GM23248 (cell line): Measurements from ENCODE around the gene HAGH.

Source experiments
- EZH2 ChIP-seq: fragments of 200-600 bp; sonication (generic); IDR thresholded peaks from 2 replicates; pipeline ENCODE4 v1.6.1; 2018; ENCODE audit warnings: antibody characterized with exemption, mild to moderate bottlenecking; ENCODE audit not compliant: insufficient read depth, poor library complexity, severe bottlenecking
- EZH2phosphoT487 ChIP-seq: fragments of 200-600 bp; sonication (generic); IDR thresholded peaks from 2 replicates; pipeline ENCODE4 v1.6.1; 2018; ENCODE audit warnings: antibody characterized with exemption, moderate library complexity, mild to moderate bottlenecking, low read depth; ENCODE audit not compliant: insufficient read depth

DNA sequence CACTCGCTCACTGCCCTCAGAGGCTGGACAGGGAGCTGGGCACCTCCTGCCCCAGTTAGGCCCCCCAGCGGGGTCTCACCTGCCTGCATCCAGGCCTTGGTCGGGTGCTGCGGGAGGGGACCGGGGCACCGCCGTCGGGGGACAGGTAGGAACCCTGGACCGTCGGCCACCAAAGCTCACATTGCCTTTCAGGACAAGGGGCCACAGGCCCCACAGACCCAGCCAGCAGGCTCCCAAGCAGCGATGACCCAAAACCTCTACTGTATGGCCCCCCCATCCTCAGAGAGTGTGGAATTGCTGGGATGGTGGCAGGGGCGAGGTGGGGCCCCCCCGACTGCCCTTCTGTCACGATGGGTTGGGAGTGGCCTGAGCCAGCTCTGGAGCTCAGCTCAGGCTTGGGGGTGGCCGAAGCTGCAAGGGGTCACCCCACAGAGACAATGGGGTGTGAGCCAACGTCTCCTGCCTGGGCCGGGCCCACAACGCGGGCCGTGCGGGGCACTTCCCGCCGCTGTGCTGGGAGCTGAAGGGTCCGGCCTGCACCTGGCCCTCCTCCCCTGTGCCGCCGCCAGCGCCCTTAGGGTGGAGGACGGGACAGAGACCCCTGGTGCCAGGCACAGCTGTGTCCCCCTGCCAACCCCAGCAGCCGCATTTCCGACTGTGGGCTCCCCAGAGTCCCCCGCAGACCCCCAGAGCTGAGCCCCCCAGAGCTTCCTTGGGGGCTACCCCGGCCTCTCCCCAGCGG is 33.6 kb downstream of the HAGH start:
- TF ChIP-seq EZH2 = no peak
- TF ChIP-seq EZH2phosphoT487 = no peak
